ENCODE results near the gene MPPED1.

Gene MPPED1

DNA sequence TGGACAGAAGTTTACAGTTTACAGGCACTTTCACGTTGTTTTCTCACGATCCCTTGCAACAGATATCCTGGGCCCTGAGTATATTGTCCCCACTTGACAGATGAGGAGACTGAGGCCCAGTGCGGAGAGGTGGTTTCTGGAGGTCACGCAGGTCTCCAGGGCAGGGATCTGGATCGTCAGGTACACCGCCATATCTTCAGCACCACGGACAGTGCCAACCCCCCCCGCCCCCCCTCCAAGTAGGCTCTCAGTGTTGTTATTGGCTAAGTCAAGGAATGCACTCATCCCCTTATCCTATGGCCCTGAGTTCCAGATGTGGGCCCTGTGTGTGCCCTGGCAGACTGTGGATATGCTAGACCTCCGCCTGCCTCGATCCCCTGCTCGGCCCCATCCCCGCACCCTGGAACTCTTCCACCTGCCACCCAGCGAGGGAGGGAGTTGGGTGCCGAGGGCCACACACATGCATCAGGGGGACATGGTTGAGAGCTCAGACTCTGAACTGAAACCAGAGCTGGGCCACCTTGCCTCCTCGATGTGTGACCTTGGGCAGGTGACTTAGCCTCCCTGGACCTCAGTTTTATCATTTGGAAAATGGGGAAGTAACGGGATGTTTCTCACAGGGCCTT is 37.5 kb downstream of the MPPED1 start:
- no peak for DNase-seq (ENCODE audit: low spot score)

GRCh38 chr22:43449831-43450225 is 38.0 kb downstream of the MPPED1 start:
- DNase-seq (ENCODE audit: low spot score) = no peak

- DNase-seq (ENCODE audit: low spot score) = no peak
Measured at GRCh38 chr22:43451371-43452050, 39.7 kb downstream of the MPPED1 start.

DNA sequence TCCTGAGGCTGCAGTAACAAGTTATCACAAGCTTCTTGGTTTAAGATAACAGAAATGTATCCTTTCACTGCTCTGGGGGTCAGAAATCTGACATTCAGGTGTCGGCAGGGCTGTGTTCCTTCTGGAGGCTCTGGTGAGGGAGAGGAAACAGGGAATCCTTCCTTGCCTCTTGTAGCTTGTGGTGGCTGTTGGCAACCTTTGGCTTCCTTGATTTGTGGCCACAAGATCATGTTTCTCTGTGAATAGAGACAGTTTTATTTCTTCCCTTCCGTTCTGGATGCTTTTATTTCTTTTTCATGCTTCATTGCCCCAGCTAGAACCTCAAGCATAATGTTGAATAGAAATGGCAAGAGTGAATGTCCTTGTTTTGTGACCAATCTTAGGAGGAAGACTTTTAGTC is 44.0 kb downstream of the MPPED1 start:
- DNase-seq (ENCODE audit: low spot score) = no peak

DNA sequence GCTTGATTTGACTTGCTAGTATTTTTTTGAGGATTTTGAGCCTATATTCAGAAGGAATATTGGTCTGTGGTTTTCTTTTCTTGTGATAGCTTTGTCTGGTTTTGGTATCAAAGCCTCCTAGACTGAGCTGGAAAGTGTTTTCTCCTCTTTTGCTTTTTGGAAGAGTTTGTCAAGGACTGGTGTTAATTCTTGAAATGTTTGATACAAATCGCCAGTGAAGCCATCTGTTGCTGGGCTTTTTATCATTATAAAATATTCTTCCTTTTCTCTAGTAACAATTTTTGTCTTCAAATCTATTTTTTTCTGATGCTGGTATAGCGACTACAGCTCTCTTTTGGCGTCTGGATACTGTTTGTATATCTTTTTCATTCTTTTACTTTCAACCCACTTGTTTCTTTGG is 45.2 kb downstream of the MPPED1 start:
- no peak for DNase-seq (ENCODE audit: low spot score)

GRCh38 chr22:43462701-43463100 is 50.9 kb downstream of the MPPED1 start:
- no peak for DNase-seq (ENCODE audit: low spot score)

GRCh38 chr22:43464809-43465208 is 53.0 kb downstream of the MPPED1 start:
- no peak for DNase-seq (ENCODE audit: low spot score)

DNA sequence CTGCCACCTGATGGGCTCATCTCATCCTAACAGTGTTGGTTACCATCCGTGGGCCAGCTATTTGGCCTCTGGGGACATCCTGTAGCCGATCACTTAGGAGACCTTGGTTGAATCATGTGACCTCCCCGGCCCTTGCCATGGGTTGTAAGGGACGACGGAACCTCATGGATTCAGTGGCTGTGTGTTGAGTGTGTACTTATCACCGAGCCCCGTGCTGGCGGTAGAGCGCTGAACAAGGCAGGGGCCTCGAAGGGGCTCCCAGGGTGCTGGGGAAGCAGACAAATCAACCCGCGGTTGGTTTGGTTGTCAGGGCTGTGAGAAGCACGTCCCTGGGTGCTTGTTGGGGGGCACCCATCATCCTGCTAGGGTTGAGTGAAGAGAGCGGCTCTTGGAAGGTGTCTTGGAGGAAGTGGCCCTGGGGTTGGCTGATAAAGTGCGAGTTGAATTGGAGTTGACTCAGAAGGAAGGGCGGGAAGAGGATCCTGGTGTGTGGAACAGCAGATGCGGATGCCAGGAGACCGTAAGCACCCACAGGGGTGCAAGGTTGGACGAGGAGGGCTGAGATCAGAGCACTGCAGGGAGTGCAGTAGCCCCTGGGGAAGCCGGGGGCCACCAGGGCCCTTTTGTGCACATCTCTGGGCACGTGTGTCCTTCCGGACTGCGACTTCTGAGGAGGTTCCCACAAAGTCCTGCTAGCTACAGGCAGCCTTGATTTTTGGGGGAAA is 53.6 kb downstream of the MPPED1 start:
- no peak for DNase-seq (ENCODE audit: low spot score)

- DNase-seq (ENCODE audit: low spot score) = no peak
Measured at GRCh38 chr22:43466710-43467109, 54.9 kb downstream of the MPPED1 start.

- DNase-seq (ENCODE audit: low spot score) = no peak
Measured at GRCh38 chr22:43467216-43467940, 55.6 kb downstream of the MPPED1 start.

GRCh38 chr22:43470253-43470652 is 58.4 kb downstream of the MPPED1 start:
- DNase-seq (ENCODE audit: low spot score) = no peak

DNA sequence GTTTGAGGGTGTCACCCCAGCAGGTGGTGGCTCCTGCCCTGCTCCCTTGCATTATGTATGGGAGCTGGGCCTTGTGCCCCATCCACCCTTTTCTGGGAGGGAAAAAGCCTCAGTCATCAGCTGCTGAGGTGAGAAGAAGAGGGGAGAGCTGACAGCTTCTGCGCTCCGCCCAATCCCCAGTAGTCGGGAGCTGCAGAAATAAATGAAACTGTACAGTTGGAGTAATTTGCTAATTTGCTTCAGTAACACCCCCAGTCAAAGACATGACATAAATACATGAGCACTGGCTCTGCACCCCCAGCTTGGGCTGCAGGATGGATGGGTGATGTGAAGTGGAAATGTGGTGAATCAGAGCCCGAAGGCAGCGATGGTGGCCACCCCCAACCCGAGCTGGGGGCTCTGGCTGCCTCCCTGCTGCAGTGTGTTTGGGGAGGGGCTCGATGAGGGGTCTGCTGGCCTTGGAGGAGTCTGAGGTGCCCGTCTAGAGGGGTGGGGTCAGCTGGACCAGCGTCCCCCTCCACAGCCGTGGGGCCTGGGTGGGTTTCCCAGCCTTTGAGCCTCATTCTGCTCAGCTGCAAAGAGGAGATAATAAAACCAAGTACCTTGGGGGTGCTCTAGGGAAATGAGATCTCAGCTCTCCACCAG is 59.2 kb downstream of the MPPED1 start:
- no peak for DNase-seq (ENCODE audit: low spot score)

DNA sequence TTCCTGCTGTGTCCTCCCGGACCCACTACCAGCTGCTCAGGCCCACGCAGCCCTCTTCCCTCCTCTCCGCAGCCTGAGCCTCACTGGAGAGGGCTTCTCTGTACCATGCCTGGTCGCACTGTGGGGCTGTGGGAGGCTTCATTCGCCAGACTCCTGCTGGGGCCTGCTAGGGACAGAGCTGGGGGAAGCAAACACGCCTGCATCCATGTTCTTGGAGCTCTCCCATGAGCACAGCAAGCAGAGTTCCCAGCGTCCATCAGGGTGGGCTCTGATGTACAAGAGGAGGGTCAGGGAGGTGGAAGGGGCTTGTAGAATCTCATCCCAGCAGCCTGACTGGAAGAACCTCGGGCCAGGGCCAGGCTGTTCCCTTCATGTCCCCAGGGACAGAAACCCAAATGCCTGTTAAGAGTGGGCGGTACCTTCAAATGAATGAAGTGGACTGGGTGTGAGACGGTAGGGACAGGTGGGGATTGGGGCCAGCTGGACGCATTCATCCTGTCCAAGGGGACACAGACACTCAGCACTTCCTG is 59.9 kb downstream of the MPPED1 start:
- DNase-seq (ENCODE audit: low spot score) = no peak

DNA sequence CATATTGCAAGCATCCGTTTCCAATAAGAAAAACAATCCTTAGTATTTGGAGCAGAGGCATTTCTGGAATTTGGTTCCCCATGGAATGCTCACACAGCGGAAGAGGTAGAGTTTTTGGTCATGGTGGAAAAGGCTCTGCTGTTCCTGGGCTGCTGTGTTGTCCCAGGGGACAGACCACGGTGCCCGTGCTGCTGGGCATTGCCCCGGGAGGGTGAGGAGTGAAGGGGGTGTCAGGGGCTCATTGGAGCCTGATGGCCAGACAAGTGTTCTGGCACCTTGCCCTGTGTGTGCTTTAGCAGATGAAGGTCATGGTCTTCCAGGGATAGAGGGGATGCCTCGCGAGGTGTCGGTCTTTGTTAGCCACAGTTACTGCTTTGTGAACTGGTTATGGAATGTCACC is 61.2 kb downstream of the MPPED1 start:
- DNase-seq (ENCODE audit: low spot score) = no peak

- no peak for DNase-seq (ENCODE audit: low spot score)
Measured at GRCh38 chr22:43473441-43473840, 61.6 kb downstream of the MPPED1 start.

- DNase-seq (ENCODE audit: low spot score) = no peak
Measured at GRCh38 chr22:43474161-43475101, 62.6 kb downstream of the MPPED1 start.

- DNase-seq (ENCODE audit: low spot score) = no peak
Measured at GRCh38 chr22:43475549-43476076, 63.8 kb downstream of the MPPED1 start.

DNA sequence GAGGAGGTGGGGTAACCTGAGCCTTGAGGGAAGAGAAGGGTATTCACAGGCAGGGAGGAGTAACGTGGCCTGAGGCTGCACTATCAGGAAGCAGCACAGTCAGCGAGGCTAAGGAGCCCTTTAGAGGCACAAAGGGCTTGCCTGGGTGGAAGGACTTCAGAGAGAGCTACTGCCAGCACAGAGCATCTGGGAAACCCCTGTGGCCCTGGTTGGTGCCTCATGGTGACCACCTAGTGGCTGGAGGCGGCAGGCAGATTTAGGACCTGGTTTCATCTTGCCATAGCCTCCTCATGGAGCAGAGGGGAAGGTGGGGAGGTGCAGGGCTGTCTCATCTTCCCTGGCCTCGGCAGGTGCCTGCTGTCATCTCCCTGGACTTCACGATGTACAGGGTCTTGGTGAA is 64.5 kb downstream of the MPPED1 start:
- no peak for DNase-seq (ENCODE audit: low spot score)

GRCh38 chr22:43476751-43477725 is 65.2 kb downstream of the MPPED1 start:
- DNase-seq (ENCODE audit: low spot score) = no peak
